GM19463 (cell line): ENCODE data around the gene ACACA.
"Not testable (repeated sequence)": the region's sequence is repeated elsewhere in the genome, so short reads cannot be mapped to it uniquely, and the experiment has no call there.

Source experiments
- ATAC-seq: cut with Tn5 transposase; IDR thresholded peaks from one replicate; pipeline ENCODE4 v1.9.1; 2021; ENCODE audit warnings: mild to moderate bottlenecking, moderate library complexity; ENCODE audit not compliant: unreplicated experiment

The ACACA gene

DNA sequence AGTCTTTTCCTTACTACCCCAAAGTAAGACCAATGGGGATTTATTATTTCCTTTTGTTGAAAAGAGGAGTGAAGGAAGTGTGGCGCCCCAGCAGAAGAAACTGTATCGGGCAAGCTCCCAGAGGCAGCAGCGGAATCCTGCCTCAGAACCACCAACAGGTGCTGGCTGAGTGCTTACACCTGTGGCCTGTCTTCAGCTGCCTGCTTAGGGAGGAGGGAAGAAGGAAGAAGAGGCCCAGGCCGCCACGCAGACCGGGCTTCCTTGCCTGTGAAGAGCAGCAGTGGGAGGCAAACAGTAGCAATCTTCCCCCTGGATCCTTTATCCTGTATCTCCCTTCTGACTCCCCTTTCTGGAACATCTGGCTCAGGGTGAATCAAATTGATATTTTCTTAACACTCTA is 323.2 kb downstream of the ACACA start:
- no peak for ATAC-seq

GRCh38 chr17:37082985-37083384 is 323.7 kb downstream of the ACACA start:
- ATAC-seq, result no peak

DNA sequence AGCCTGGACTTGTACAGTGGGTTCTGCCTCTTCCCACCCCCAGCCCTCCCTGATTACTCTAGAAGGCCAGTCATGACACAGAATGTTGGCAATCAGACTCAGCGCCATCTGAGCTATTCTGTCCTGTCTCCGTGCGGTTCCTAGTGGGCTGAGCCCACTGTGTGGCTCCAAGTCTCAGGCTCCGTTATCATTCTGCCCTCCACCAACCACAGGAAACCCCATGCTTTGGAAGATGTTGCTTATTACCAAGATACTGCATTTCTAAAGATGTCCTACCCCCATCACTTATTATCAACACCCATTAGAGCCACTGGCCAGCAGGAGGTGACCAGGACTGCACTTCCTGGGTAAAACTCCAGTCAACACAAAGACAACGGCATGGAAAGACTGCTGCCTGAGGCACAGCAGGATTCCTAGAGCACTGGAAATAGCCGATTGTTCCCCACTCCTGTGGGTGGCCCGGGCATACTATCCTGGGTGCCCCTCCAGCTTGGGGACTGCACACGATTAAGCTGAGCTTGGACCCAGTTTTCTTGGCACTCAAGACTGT is 324.2 kb downstream of the ACACA start:
- no peak for ATAC-seq

DNA sequence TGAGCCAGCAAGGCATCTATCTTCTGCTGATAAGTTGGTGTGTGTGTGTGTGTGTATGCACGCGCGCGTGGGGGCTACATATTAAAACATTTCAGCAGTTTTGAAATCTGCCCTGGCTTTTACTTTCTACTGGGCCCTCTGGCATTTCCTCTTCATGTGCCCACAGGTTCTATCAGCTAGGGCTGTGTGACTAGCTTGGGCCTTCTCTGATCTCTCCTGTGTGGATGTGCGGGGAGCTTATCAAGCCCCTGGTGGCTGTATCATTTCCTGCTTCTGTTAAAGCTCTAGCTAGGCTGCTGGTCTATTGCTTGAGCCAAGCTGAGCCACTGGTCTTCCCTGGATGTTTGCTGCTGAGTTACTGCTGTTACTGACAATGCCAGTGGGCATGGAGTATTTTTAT is 325.3 kb downstream of the ACACA start:
- ATAC-seq, result no peak

GRCh38 chr17:37079735-37080134 is 326.9 kb downstream of the ACACA start:
- ATAC-seq, result no peak

DNA sequence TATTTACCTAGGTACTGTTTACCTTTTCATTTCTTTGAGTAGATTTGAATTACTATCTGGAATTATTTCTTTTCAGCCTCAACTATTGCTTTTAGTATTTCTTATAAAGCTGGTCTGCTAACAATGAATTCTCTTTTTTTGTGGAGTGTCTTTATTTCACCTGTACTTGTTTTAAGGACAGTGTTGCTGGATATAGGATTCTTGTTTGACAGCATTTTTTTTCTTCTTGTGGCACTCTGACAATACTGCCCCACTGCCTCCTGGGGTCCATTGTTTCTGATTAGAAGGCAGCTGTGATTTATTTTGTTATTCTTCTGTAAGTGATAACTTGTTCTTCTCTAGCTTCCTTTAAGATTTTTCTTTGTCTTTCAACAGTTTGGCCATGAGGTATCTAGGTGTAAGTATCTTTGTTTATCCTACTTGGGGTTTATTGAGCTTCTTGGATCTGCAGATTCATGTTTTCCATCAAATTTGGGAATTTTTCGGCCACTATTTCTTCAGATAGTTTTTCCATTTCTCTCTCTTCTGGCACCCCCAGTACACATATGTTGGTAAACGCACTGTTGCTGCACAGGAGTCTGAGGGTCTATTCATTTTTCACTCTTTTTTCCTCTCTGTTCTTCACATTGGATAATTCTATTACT is 327.4 kb downstream of the ACACA start:
- no peak for ATAC-seq

GRCh38 chr17:37073464-37073863 is 333.2 kb downstream of the ACACA start:
- not testable (repeated sequence) for ATAC-seq

DNA sequence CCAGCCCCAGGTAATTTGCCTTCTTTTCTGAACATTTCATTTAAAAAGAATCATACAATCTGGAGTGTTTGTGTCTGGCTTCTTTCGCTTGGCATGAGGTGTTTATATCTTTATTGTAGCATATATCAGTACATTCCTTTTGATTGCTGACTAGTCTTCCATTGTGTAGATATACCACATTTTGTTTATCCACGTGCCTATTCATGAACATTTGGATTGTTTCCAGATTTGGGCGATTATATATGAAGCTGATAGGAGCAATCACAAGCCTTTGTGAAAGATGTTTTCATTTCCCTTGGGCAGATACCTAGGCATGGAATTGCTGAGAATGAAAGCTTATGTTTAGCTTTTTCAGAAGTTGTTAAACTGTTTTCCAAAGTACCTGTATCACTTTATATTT is 337.5 kb downstream of the ACACA start:
- no peak for ATAC-seq

DNA sequence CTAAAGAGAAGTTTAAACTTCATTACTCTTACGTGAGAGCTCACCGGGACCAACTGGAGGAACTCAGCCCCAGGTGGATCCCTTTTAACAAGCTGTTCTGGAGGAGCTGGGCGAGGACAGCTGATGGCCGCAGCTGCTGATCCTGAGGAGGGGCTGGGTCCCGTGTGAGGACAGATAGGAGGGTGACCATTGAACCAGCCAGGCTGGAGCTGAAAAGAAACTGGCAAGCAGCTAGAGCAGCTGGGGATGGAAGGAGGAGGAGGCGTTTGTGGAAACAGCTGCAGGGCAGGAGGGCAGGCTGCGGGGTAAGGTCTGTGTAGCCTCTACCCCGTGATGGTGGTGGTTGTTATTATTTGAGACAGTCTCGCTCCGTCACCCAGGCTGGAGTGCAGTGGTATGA is 338.4 kb downstream of the ACACA start:
- no peak for ATAC-seq

- ATAC-seq, result no peak
Measured at GRCh38 chr17:37067555-37068111, 339.0 kb downstream of the ACACA start.

- ATAC-seq, result no peak
Measured at GRCh38 chr17:37066322-37067255, 340.0 kb downstream of the ACACA start.

DNA sequence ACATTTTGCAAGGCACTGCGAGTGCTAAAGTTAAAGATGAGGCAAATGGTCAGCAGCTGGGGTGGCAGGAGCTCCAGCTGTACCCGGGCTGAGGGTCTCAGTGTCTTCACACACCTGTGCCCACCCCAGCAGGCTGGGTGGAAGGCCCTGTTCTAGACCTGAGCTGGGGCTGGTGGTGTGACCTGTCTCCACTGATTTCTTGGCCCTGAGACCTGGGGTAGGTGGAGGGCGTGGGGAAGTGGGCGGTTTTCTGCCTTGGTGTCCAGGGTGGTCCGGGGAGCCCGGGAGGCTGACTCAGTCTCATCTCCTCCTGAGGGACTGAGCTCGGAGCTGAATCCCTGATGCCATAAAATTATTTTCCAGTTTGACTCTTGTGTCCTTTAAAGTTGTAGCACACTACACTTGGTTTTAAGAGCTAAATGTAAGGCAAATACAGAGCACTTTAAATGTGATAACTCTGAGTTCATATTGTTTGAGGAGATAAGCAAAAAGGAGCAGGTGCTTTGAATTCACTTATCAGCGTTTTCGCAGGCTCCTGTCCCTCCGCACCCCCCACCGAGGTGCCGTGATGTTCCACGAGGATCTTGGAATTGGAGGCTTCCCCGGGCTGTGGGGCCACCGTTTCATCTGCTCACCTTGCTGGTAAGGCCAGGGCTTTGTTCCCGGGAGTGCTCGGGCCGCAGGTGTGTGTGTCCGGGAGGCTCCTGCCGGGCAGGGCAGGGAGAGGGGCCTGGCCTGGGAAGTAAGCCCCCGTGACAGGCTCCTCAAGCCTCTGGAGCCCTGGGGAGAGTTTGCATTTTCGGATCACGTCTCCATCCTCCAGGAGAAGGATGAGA is 340.9 kb downstream of the ACACA start:
- no peak for ATAC-seq

DNA sequence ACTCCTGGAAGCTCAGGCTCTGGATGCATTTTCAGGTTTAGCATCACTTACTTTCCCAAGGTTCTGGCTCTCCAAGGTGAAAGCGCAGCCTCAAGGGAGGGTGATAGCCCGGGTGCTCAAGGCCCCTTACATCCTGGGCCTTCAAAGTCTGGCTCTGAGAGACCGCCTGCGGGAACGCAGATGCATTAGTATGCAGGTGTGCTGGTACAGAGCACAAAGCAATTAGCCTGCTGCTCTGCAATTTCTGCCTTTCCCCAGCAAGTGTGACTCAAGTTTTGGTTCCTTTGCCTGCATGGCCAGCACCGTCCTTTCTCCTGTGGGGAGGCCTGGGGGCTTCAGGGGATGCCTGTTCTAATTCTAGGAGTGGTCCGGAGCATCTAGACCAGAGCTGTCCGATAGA is 341.7 kb downstream of the ACACA start:
- no peak for ATAC-seq

- no peak for ATAC-seq
Measured at GRCh38 chr17:37064206-37064605, 342.4 kb downstream of the ACACA start.

- ATAC-seq, result no peak
Measured at GRCh38 chr17:37062021-37062420, 344.6 kb downstream of the ACACA start.

DNA sequence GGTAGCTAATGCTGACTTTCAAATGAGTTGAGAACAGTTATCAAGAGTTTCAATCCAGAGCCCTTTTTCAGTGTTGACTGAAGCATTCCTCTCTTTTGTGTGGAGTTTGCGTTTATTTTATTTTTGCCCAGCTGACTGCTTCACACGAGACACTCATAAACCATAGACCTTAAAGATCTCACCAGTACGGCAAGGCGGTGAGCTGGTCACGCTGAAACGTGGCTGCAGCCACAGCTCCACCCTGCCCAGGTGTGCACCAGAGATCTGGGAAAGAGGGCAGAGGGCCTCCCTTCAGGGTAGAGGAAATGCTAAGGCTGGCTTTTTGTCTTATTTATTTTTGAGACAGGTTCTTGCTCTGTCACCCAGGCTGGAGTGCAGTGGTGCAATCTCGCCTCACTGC is 345.7 kb downstream of the ACACA start:
- no peak for ATAC-seq

- no peak for ATAC-seq
Measured at GRCh38 chr17:37060094-37060493, 346.5 kb downstream of the ACACA start.

GRCh38 chr17:37059493-37059892 is 347.1 kb downstream of the ACACA start:
- no peak for ATAC-seq

GRCh38 chr17:37056622-37057021 is 350.0 kb downstream of the ACACA start:
- no peak for ATAC-seq

DNA sequence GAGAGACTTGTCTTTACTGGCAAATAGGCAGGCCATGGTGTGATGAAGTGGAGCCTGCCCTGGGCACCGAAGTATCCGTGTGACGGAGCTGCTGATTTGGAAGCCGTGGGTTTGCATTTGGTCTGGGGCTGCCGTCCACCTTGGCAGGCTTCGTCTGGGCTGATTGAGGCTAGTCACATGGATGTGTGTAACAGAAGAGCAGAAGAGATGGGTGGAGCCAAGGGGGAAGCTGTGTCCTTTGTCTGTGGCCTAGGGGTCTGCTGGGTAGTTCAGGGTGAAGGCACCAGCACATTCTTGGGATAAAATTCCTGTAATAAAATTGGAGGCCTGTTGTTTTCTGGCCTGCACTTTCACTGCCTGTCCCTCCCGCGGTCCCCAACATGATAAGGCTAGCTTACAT is 351.7 kb downstream of the ACACA start:
- no peak for ATAC-seq

DNA sequence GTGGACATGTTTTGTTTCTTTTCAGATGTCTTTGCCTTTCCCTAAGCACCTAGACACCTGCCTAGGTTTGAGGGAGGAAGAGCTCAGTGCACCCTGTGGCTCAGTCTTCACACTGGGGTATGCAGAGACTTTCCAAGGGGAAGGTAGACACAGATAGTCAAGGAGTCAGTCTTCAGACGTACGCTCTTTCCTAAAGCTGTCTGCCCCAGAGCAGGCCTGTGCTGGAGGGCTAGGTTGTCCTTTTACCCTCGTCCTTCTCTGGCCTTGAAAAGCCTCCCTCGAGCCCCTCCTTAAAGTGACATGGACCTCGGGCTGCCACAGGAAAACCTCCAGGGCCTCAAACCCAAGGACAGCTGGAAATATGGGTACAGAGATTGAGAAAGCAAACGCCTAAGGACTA is 354.2 kb downstream of the ACACA start:
- ATAC-seq, result no peak
